Mucosa of rectum (tissue), 2 donors: ENCODE results near the gene HGD.
"Not testable (repeated sequence)": the region's sequence is repeated elsewhere in the genome, so short reads cannot be mapped to it uniquely, and the experiment has no call there.

ENCODE experiments used
- H3K27ac ChIP-seq, 2 donors: one replicate each; pipeline ENCODE4 v1.7.0; 2013; ENCODE audit warnings: inconsistent platforms in 2 of 2, low read depth in 2 of 2, low read length in 2 of 2
- H3K27me3 ChIP-seq, 2 donors: one replicate each; pipeline ENCODE4 v1.7.0; 2013; ENCODE audit warnings: low read length in 2 of 2; ENCODE audit not compliant: control insufficient read depth in 2 of 2, insufficient read depth in 2 of 2
- H3K36me3 ChIP-seq, 2 donors: one replicate each; pipeline ENCODE4 v1.7.0; 2013; ENCODE audit warnings: low read length in 2 of 2; ENCODE audit not compliant: control insufficient read depth in 2 of 2, insufficient read depth in 2 of 2
- H3K4me1 ChIP-seq, 2 donors: one replicate each; pipeline ENCODE4 v1.7.0; 2013; ENCODE audit warnings: low read length in 2 of 2, mild to moderate bottlenecking in 1 of 2; ENCODE audit not compliant: control insufficient read depth in 2 of 2, insufficient read depth in 2 of 2
- H3K4me3 ChIP-seq, 2 donors: one replicate each; pipeline ENCODE4 v1.7.0; 2013; ENCODE audit warnings: low read length in 2 of 2
- H3K9ac ChIP-seq, 2 donors: one replicate each; pipeline ENCODE4 v1.7.0; 2013; ENCODE audit warnings: low read length in 2 of 2, low read depth in 1 of 2, mild to moderate bottlenecking in 1 of 2
- H3K9me3 ChIP-seq, 2 donors: one replicate each; pipeline ENCODE4 v1.7.0; 2013; ENCODE audit warnings: low read length in 2 of 2; ENCODE audit not compliant: control insufficient read depth in 2 of 2
- donor health status: healthy.
- donor health status: Normal muscosa, but diverticular disease.

Gene HGD

DNA sequence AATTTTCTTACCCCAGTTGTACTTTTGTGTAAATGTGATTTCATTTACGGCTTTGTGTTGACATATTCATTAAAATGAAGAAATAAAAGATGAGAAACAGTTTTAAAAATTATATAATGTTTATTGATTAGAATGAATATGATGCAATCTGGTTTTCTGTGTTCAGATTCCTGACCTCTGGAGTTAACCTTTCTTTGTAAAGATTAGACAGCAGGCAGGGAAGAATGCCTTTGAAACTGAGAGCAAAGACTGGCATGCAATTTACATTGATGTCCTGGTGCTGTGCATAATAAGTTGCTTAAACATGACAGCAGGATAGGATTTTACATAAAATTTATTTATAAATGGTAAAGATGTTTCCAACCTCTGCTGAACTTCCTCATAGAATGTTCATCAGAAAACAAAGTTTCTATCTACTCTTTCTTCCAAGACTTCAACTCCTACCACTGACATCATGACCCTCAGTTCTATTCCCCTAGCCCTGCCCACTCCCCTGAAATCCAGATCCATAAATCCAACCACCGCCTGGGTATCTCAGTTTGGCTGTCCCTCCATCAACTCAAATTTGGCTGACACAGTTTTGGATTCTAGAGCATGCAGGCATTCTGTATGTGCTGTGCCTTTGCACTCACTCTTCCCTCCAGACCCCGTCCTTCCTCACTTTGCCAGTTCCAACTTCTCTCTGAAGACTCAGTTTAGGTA is 1.7 kb downstream of the HGD start:
- H3K27ac ChIP-seq: no peak overlapping the region
- H3K4me1 ChIP-seq: peaks cover 12 to 49% of the 10 kb centered on the region in 2 donors
- H3K9ac ChIP-seq: no peak overlapping the region
- no peaks in the 10 kb centered on the region for H3K27me3 ChIP-seq
- no peak overlapping the region for H3K4me3 ChIP-seq
- H3K36me3 ChIP-seq: no peaks in the 10 kb centered on the region
- H3K9me3 ChIP-seq: no peaks in the 10 kb centered on the region

GRCh38 chr3:120678984-120679383 is 3.1 kb downstream of the HGD start:
- Histone ChIP-seq H3K4me3 (peak overlapping the region; percentile 39 to 47), H3K27ac (peak overlapping the region; percentile 50 to 81), H3K9ac (peak overlapping the region in 1 of 2 donors; percentile 38), H3K9me3 (no peaks in the 10 kb centered on the region), H3K27me3 (no peaks in the 10 kb centered on the region), H3K36me3 (no peaks in the 10 kb centered on the region), H3K4me1 (peaks cover 12 to 49% of the 10 kb centered on the region in 2 donors)

GRCh38 chr3:120678331-120678947 is 3.6 kb downstream of the HGD start:
- peak overlapping the region; percentile 50 to 81 for H3K27ac ChIP-seq
- H3K4me3 ChIP-seq: peak overlapping the region; percentile 39 to 47
- H3K9ac ChIP-seq: peak overlapping the region; percentile 1 to 44
- no peaks in the 10 kb centered on the region for H3K27me3 ChIP-seq
- H3K4me1 ChIP-seq: peaks cover 12 to 44% of the 10 kb centered on the region in 2 donors
- no peaks in the 10 kb centered on the region for H3K36me3 ChIP-seq
- H3K9me3 ChIP-seq: no peaks in the 10 kb centered on the region

- H3K9ac ChIP-seq, H3K27ac ChIP-seq, H3K9me3 ChIP-seq, H3K36me3 ChIP-seq, H3K27me3 ChIP-seq, H3K4me3 ChIP-seq: not testable (repeated sequence)
- peaks cover 6 to 33% of the 10 kb centered on the region in 2 donors for H3K4me1 ChIP-seq
These were observed 4.8 kb downstream of the HGD start for GRCh38 chr3:120677193-120677592.

GRCh38 chr3:120673116-120673515 is 8.9 kb downstream of the HGD start:
- Histone ChIP-seq H3K9me3 (no peaks in the 10 kb centered on the region), H3K36me3 (peaks cover 0 to 4% of the 10 kb centered on the region in 2 donors), H3K27ac (no peak overlapping the region), H3K4me1 (peaks cover 2 to 5% of the 10 kb centered on the region in 2 donors), H3K9ac (no peak overlapping the region), H3K27me3 (no peaks in the 10 kb centered on the region), H3K4me3 (no peak overlapping the region)

- no peak overlapping the region for H3K27ac ChIP-seq
- peaks cover 0 to 4% of the 10 kb centered on the region in 2 donors for H3K36me3 ChIP-seq
- H3K9ac ChIP-seq: no peak overlapping the region
- no peaks in the 10 kb centered on the region for H3K27me3 ChIP-seq
- H3K9me3 ChIP-seq: no peaks in the 10 kb centered on the region
- no peaks in the 10 kb centered on the region for H3K4me1 ChIP-seq
- no peak overlapping the region for H3K4me3 ChIP-seq
These were observed 11.5 kb downstream of the HGD start for GRCh38 chr3:120670576-120670975.

DNA sequence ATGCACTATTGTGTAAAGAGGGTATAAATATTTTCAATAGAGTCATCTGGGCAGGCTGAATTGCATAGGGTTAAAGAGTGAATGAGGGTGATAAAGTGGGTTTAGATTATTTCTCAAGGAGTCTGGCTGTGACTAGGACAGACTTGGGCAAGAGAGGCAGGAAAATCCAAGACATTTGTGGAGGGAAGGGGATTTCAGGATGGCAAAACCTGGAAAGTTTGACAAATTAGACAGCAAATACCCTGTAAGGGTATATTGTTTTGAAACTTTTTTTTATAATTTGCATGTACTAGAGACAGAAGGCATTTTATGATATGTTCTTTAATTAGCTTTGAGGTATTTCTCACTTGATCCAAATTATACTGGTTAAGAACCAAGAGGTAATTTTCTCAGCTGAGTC is 17.1 kb downstream of the HGD start:
- Histone ChIP-seq H3K9me3 (no peaks in the 10 kb centered on the region), H3K36me3 (no peaks in the 10 kb centered on the region), H3K9ac (no peak overlapping the region)

GRCh38 chr3:120661945-120662344 is 20.1 kb downstream of the HGD start:
- Histone ChIP-seq H3K27me3 (no peaks in the 10 kb centered on the region), H3K4me3 (no peak overlapping the region), H3K4me1 (peaks cover 0 to 6% of the 10 kb centered on the region in 2 donors), H3K27ac (no peak overlapping the region), H3K36me3 (no peaks in the 10 kb centered on the region), H3K9ac (no peak overlapping the region), H3K9me3 (no peaks in the 10 kb centered on the region)

More for the DNA sequence above, 17.1 kb downstream of the HGD start:
- Histone ChIP-seq H3K4me1 (peaks cover 0 to 6% of the 10 kb centered on the region in 2 donors), H3K27me3 (no peaks in the 10 kb centered on the region), H3K27ac (no peak overlapping the region), H3K4me3 (no peak overlapping the region)

GRCh38 chr3:120661106-120661905 is 20.7 kb downstream of the HGD start:
- Histone ChIP-seq H3K27ac (no peak overlapping the region), H3K36me3 (no peaks in the 10 kb centered on the region), H3K4me3 (no peak overlapping the region), H3K4me1 (peaks cover 0 to 6% of the 10 kb centered on the region in 2 donors), H3K9ac (no peak overlapping the region), H3K27me3 (no peaks in the 10 kb centered on the region), H3K9me3 (no peaks in the 10 kb centered on the region)

DNA sequence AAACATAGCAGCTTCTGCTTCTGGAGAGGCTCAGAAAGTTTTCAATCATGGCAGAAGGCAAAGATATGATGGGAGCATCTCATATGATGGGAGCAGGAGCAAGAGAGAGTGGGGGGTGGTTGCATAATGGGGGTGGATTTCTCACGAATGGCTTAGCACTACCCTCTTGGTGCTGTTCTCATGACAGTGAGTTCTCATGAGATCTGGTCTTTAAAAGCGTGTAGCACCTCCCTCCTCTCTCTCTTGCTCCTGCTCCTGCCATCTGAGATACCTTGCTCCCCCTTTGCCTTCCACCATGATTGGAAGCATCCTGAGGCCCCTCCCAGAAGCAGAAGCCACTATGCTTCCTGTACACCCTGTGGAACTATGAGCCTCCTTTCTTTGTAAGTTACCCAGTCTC is 22.2 kb downstream of the HGD start:
- H3K36me3 ChIP-seq: no peaks in the 10 kb centered on the region
- no peaks in the 10 kb centered on the region for H3K9me3 ChIP-seq
- H3K9ac ChIP-seq: no peak overlapping the region
- H3K4me1 ChIP-seq: peaks cover 0 to 6% of the 10 kb centered on the region in 2 donors
- no peak overlapping the region for H3K4me3 ChIP-seq
- no peaks in the 10 kb centered on the region for H3K27me3 ChIP-seq
- no peak overlapping the region for H3K27ac ChIP-seq
